ENCODE results near the gene P4HTM. TPM values are rescaled to one million over a fixed set of nuclear protein-coding genes. Genes with fewer than 3 reads are reported as not detected.
A peak's percentile ranks its signal among the peaks of the same experiment; 100 is the strongest.

P4HTM gene
- total RNA-seq, 1 experiment from 2014 or later, result 18.8 TPM

DNA sequence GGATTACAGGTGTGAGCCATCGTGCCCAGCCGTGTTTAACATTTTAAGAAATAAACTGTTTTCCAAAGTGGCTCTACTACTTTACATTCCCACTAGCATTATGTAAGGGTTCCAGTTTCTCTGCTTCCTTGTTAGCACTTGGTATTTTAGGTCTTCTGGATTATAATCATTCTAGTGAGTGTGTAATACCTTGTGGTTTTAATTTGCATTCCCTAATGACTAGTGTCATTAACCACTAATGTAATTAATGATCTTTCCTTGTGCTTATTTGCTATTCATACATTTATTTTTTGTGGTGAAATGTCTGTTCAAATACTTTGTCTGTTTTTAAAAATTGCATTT, 40.7 kb upstream of the P4HTM start:
- ChIA-PET CTCF (interaction anchor here (0.6 kb wide), 1 partner anchor 20 kb away, joined by 6 read pairs; no protein-coding TSS in a partner anchor), POLR2A (interaction anchor here (0.6 to 3.0 kb wide), 2 partner anchors 11 to 901 kb away, joined by 3 to 10 read pairs; no protein-coding TSS in a partner anchor)
- Mint-ChIP-seq H3K27me3 (ENCODE audit: insufficient read depth, unreplicated experiment) (no peaks in the 10 kb centered on the region), H3K4me3 (ENCODE audit: unreplicated experiment) (no peak overlapping the region), H3K4me1 (ENCODE audit: insufficient read depth, unreplicated experiment) (peaks cover 10% of the 10 kb centered on the region), H3K9me3 (ENCODE audit: unreplicated experiment) (no peaks in the 10 kb centered on the region), H3K36me3 (ENCODE audit: insufficient read depth, unreplicated experiment) (peaks cover 54% of the 10 kb centered on the region), H3K27ac (ENCODE audit: low read depth, unreplicated experiment) (peak overlapping the region; percentile 25)
- no peak for DNase-seq (ENCODE audit: unreplicated experiment)
- intact Hi-C loops (cut with micrococcal nuclease), result no loop called here
- BruUV-seq (replicated peaks), result no TSS peak
- TF ChIP-seq, protein P1, sequence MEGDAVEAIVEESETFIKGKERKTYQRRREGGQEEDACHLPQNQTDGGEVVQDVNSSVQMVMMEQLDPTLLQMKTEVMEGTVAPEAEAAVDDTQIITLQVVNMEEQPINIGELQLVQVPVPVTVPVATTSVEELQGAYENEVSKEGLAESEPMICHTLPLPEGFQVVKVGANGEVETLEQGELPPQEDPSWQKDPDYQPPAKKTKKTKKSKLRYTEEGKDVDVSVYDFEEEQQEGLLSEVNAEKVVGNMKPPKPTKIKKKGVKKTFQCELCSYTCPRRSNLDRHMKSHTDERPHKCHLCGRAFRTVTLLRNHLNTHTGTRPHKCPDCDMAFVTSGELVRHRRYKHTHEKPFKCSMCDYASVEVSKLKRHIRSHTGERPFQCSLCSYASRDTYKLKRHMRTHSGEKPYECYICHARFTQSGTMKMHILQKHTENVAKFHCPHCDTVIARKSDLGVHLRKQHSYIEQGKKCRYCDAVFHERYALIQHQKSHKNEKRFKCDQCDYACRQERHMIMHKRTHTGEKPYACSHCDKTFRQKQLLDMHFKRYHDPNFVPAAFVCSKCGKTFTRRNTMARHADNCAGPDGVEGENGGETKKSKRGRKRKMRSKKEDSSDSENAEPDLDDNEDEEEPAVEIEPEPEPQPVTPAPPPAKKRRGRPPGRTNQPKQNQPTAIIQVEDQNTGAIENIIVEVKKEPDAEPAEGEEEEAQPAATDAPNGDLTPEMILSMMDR (IDR thresholded peaks at IDR 0.05; ENCODE audit: unreplicated experiment), result no peak

DNA sequence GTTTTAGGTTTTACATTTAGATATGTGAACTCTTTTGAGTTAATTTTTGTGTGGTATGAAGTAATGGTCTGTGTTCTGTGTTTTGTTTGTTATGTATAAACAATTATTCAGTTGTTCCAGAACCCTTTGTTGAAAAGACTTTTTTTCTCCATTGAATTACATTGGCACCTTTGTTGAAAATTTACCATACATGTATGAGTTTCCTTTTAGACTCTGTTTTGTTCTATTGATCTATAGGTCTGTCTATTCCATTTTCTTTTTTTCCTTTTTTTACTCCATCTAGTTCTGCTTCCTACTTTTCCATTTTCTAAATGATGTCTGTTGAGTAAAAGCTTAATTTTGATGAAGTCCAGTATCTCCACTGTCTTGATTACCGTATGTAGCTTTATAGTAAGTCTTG, 40.0 kb upstream of the P4HTM start:
- Mint-ChIP-seq H3K27me3 (ENCODE audit: insufficient read depth, unreplicated experiment) (no peaks in the 10 kb centered on the region), H3K9me3 (ENCODE audit: unreplicated experiment) (no peaks in the 10 kb centered on the region), H3K27ac (ENCODE audit: low read depth, unreplicated experiment) (no peak overlapping the region), H3K4me1 (ENCODE audit: insufficient read depth, unreplicated experiment) (peaks cover 10% of the 10 kb centered on the region), H3K4me3 (ENCODE audit: unreplicated experiment) (no peak overlapping the region), H3K36me3 (ENCODE audit: insufficient read depth, unreplicated experiment) (peaks cover 55% of the 10 kb centered on the region)
- DNase-seq (ENCODE audit: unreplicated experiment), result no peak
- CTCF ChIA-PET, result interaction anchor here (1.1 kb wide), 1 partner anchor 38 kb away, joined by 3 read pairs; no protein-coding TSS in a partner anchor
- BruUV-seq (replicated peaks), result no TSS peak
- TF ChIP-seq, protein P1 (IDR thresholded peaks at IDR 0.05; ENCODE audit: unreplicated experiment), result no peak
- intact Hi-C loops (cut with micrococcal nuclease), result no loop called here
- POLR2A ChIA-PET, result interaction anchor here (1.1 to 3.0 kb wide), 3 partner anchors 8 to 31 kb away, joined by 4 to 10 read pairs (median 5); partner anchors contain the start of gene ARIH2

DNA sequence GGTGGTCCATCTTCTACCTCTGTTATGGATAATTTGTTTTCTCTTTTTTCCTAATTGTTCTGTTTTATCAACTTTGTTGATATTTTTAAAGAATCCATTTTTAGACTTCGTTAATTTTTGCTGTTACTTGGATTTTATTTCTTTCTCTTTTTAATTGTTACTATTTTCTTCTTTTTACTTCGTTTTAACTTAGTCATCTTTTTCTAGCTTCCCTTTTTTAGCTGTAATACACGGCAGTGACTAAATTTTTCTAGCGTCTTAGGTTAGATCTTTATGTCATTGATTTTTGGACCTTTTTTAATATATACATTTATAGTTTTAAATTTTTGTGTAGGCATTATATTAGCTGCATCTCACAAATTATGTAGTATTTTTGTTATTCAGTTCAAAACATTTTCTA, 38.3 kb upstream of the P4HTM start:
- H3K36me3 Mint-ChIP-seq (ENCODE audit: insufficient read depth, unreplicated experiment), result peaks cover 56% of the 10 kb centered on the region
- no peak overlapping the region for H3K4me3 Mint-ChIP-seq (ENCODE audit: unreplicated experiment)
- no TSS peak for BruUV-seq (replicated peaks)
- POLR2A ChIA-PET, result interaction anchor here (0.7 to 3.0 kb wide), 4 partner anchors 10 to 97 kb away, joined by 3 to 10 read pairs (median 4); no protein-coding TSS in a partner anchor
- H3K4me1 Mint-ChIP-seq (ENCODE audit: insufficient read depth, unreplicated experiment), result peaks cover 15% of the 10 kb centered on the region
- CTCF ChIA-PET, result interaction anchor here (0.9 to 1.0 kb wide), 3 partner anchors 21 to 27 kb away, joined by 3 to 4 read pairs (median 3); no protein-coding TSS in a partner anchor
- H3K9me3 Mint-ChIP-seq (ENCODE audit: unreplicated experiment), result no peaks in the 10 kb centered on the region
- no peaks in the 10 kb centered on the region for H3K27me3 Mint-ChIP-seq (ENCODE audit: insufficient read depth, unreplicated experiment)
- TF ChIP-seq, protein P1 (IDR thresholded peaks at IDR 0.05; ENCODE audit: unreplicated experiment), result no peak
- no peak overlapping the region for H3K27ac Mint-ChIP-seq (ENCODE audit: low read depth, unreplicated experiment)
- intact Hi-C loops (cut with micrococcal nuclease), result no loop called here
- DNase-seq (ENCODE audit: unreplicated experiment), result no peak

DNA sequence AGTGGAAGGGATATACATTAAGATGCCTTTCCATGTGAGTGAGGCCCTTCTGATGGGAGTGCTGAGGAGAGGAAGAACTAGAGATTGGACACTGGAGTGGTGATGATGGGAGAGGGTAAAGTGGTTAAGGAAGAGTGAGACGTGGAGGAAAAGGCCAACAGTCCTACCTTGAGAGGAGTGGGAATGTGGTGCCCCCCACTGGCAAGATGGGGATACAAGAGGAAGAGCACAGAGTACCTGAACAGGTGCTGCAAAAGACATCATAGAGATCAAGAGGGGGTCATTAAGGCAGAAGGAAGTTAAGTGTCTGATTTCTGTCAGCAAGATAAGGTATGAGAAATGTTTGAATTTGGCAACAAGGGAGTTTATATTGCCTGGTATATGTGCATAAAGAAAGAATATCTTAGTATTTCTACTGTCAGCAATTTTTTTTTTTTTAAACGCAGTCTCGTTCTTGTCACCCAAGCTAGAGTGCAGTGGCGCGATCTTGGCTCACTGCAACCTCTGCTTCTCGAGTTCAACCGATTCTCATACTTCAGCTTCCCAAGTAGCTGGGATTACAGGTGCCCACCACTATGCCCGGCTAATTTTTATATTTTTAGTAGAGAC, 37.4 kb upstream of the P4HTM start:
- BruUV-seq (replicated peaks), result no TSS peak
- H3K36me3 Mint-ChIP-seq (ENCODE audit: insufficient read depth, unreplicated experiment), result peaks cover 63% of the 10 kb centered on the region
- POLR2A ChIA-PET, result interaction anchor here (0.9 to 1.8 kb wide), 3 partner anchors 20 to 34 kb away, joined by 4 to 6 read pairs (median 4); partner anchors contain the start of gene ARIH2
- CTCF ChIA-PET, result interaction anchor here (0.7 to 1.0 kb wide), 3 partner anchors 22 to 193 kb away, joined by 3 read pairs; no protein-coding TSS in a partner anchor
- no peak overlapping the region for H3K27ac Mint-ChIP-seq (ENCODE audit: low read depth, unreplicated experiment)
- peaks cover 15% of the 10 kb centered on the region for H3K4me1 Mint-ChIP-seq (ENCODE audit: insufficient read depth, unreplicated experiment)
- H3K9me3 Mint-ChIP-seq (ENCODE audit: unreplicated experiment), result no peaks in the 10 kb centered on the region
- intact Hi-C loops (cut with micrococcal nuclease), result no loop called here
- peak; percentile 54 for DNase-seq (ENCODE audit: unreplicated experiment)
- TF ChIP-seq, protein P1 (IDR thresholded peaks at IDR 0.05; ENCODE audit: unreplicated experiment), result peak; percentile 16
- H3K27me3 Mint-ChIP-seq (ENCODE audit: insufficient read depth, unreplicated experiment), result no peaks in the 10 kb centered on the region
- no peak overlapping the region for H3K4me3 Mint-ChIP-seq (ENCODE audit: unreplicated experiment)

Data from MCF 10A (cell line).